Kasumi-1 (cell line): ENCODE data around the gene ATM.

Experiments used
- DNase-seq, 2 experiments: peaks; one replicate each; lab custom pipeline; 2025; lab: John Stamatoyannopoulos, UW

Gene ATM, protein sequence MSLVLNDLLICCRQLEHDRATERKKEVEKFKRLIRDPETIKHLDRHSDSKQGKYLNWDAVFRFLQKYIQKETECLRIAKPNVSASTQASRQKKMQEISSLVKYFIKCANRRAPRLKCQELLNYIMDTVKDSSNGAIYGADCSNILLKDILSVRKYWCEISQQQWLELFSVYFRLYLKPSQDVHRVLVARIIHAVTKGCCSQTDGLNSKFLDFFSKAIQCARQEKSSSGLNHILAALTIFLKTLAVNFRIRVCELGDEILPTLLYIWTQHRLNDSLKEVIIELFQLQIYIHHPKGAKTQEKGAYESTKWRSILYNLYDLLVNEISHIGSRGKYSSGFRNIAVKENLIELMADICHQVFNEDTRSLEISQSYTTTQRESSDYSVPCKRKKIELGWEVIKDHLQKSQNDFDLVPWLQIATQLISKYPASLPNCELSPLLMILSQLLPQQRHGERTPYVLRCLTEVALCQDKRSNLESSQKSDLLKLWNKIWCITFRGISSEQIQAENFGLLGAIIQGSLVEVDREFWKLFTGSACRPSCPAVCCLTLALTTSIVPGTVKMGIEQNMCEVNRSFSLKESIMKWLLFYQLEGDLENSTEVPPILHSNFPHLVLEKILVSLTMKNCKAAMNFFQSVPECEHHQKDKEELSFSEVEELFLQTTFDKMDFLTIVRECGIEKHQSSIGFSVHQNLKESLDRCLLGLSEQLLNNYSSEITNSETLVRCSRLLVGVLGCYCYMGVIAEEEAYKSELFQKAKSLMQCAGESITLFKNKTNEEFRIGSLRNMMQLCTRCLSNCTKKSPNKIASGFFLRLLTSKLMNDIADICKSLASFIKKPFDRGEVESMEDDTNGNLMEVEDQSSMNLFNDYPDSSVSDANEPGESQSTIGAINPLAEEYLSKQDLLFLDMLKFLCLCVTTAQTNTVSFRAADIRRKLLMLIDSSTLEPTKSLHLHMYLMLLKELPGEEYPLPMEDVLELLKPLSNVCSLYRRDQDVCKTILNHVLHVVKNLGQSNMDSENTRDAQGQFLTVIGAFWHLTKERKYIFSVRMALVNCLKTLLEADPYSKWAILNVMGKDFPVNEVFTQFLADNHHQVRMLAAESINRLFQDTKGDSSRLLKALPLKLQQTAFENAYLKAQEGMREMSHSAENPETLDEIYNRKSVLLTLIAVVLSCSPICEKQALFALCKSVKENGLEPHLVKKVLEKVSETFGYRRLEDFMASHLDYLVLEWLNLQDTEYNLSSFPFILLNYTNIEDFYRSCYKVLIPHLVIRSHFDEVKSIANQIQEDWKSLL (N-terminal part only)

DNA sequence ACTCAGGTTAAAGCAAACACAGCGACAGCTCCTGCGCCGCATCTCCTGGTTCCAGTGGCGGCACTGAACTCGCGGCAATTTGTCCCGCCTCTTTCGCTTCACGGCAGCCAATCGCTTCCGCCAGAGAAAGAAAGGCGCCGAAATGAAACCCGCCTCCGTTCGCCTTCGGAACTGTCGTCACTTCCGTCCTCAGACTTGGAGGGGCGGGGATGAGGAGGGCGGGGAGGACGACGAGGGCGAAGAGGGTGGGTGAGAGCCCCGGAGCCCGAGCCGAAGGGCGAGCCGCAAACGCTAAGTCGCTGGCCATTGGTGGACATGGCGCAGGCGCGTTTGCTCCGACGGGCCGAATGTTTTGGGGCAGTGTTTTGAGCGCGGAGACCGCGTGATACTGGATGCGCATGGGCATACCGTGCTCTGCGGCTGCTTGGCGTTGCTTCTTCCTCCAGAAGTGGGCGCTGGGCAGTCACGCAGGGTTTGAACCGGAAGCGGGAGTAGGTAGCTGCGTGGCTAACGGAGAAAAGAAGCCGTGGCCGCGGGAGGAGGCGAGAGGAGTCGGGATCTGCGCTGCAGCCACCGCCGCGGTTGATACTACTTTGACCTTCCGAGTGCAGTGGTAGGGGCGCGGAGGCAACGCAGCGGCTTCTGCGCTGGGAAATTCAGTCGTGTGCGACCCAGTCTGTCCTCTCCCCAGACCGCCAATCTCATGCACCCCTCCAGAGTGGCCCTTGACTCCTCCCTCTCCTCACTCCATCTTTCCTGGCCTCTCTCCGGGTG is at the start of gene ATM, which contains the start of gene NPAT:
Gene ATM, plus strand, starts transcription at position 494 of the 774 bp plus-strand sequence. CDS start 4,558 bp downstream, outside the sequence.
Gene NPAT, minus strand, starts transcription at position 65 of the 774 bp plus-strand sequence. CDS start 102 bp downstream, outside the sequence.
- peak; percentile 100 for DNase-seq

DNA sequence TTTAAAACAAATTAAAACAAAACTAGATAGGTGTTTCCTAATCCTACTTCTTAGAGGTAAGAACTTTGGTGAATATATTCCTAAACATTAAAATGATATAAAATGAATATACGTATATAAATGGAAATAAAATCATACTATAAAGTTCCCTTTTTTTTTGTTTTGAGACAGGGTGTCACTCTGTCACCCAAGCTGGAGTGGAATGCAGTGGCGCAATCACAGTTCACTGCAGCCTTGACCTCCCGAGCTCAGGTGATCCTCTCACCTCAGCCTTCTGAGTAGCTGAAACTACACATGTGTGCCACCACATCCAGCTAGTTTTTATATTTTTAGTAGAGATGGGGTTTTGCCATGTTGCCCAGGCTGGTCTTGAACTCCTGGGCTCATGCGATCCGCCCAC is 45.3 kb upstream of the ATM start:
- no peak for DNase-seq

DNA sequence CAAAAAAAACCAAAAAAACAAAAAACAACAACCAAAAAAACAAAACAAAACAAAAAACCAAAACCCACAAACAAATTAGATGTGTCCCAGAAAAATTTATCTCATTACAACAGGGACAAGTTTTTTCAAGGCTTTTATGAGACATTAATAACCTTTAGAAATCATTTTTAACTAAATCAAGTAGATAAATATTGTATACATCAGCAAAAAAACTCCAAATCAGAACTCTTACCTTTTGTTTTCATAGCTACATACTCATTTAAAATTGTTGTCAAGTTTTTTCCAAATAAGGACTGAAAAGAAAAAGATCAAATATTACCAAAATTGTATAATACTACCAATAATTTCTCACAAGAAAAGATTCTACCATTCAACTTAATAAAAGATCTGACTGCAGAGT is 29.1 kb upstream of the ATM start:
- DNase-seq = no peak

DNA sequence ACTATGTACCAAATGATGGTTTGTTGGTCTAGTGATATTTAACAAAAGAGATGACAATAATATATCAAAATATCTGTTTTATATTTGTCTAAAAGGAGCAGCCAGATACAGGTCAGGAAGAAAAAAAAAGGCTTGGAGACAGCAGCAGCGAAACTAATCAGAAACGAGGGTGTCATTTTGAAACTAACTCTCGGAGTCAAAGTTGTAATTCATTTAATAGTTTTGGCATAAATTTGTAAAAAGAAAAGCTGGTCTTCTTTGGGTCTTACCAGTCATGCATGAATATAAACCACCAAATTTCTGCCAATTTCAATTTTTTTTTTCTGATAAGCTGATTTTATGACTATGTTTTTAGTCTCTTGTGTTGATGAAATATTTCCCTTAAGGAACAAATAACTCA is 26.0 kb upstream of the ATM start:
- DNase-seq = no peak

DNA sequence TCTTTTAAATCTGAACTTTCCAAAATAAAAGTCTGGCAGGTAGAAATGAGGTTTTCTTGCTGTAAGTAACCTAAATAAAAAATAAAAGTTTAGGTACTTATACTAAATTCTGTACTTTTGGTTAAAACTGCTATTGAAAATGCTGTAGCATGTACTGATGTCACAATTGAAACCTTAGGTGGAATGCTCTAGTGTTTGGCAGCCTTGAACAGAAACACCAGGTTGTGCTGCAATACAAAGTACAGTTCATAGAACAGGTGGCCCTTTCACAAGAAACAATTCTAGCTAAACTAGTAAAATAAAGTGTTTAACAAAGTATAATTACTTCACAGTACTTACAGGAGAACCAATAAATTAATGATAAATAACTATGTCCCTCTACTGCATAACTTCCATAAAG is 25.5 kb upstream of the ATM start:
- no peak for DNase-seq

DNA sequence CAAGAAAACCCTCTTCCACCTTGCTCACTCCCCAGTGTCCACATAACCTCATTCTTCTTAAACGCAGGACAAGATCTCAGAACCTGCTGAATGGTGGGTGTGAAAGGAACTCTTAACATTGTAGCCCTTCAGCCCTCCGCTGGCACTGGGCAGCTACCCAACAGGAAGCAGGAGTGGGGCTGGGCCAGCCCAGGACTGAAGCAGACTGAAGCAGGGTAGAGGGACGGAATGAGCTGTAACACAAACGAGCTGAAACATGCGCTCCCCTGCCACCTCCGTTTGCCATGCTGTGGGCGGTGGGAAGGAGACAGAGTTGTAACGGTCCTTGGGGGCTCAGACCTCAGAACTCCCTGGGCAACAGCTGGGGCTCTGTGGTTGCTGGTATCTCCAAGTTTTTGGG is 24.0 kb upstream of the ATM start:
- DNase-seq = no peak

DNA sequence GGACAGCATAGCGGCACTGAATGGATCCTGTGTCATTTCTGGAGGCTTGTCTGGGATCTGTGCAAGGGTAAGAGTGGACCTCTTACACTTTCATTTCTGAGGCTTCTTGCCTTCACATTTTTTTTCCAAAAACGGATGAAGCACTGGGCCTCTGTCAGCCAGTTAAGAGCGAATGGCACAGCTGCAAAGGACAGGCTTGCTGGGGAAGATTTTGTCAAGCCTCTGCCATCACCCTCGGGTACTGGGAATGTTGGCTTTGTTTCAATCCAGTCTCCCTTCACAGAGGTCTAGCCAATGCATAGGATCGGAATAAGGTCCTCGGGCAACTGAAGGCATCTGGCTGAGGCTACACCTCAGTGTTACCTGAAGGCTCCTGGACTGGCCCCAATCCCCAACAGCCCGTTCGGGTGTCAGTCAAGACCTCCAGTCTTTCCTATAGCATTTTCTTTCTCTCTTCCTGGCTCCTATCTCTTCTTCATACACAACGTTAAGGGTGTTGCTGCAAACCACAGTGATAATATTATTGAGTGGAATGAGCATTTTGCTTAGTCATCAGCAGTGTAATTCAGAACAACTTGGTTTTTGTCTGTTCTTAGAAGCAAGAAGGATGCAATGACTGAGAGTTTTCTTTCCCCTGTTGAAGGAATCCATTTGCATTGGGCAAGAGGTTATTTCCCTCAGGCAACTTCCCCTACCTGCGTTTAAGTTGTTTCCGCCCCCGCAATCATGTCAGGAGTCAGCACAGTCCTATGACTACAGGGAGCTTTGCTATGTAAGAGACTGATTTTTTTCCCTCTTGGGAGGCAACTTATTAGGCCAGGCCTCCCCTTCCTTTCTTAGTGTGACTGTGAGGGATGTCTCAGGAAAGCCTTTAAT is 23.2 kb upstream of the ATM start:
- DNase-seq = no peak

DNA sequence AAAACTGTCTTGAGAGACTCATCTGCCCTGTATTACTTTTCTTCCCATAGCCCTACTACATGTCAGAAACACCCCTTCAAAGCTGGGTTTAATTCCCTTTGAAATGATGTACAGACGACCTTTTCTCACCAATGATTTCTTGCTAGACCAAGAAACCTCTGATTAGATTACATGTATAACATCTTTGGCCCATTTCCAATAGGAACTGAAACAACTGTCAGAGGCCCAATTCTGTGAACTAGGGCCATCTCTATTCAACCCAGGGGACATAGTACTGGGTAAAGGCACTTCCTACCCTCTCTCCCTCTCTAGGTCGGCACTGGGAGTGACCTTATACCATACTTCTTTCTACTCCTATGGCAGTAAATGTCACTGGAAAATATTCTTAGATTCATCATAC is 19.8 kb upstream of the ATM start:
- no peak for DNase-seq

DNA sequence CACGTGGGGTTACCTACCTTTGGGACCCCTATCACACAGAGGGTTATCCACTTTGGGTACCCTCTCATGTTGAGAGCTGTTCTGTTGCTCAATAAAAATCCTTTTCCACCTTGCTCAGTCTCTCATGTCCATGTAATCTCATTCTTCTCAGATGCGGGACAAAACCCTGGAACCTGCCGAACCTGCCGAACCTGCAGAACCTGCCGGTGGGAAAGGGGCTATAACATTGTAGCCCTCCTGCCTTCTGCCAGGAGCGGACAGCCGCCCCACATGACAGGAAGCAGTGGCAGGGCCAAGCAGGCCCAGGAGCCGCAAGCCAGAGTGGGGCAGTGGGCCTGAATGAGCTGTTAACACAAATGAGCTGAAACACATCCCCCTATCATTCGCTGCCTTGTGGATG is 18.5 kb upstream of the ATM start:
- DNase-seq = no peak

DNA sequence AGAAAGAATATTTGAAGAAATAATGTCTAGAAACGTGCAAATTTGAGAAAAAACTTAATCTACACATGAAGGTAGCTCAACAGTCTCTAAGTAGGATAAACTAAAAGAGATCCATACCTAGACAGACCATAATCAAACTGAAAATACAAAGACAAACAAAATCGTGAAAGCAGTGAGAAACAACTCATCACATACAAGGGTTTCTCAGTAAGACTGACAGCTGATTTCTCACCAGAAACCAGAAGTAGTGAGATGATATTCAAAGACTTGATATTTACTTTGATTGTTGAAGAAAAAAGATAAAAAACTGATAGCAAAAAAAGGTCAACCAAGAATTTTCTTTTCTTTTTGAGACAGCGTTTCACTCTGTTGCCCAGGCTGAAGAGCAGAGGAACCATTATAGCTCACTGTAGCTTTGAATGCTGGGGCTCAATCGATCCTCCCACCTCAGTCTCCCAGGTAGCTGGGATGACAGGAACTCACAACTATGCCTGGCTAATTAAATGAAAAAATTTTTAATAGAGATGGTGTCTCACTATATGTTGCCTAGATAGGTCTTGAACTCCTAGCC is 17.9 kb upstream of the ATM start:
- no peak for DNase-seq

DNA sequence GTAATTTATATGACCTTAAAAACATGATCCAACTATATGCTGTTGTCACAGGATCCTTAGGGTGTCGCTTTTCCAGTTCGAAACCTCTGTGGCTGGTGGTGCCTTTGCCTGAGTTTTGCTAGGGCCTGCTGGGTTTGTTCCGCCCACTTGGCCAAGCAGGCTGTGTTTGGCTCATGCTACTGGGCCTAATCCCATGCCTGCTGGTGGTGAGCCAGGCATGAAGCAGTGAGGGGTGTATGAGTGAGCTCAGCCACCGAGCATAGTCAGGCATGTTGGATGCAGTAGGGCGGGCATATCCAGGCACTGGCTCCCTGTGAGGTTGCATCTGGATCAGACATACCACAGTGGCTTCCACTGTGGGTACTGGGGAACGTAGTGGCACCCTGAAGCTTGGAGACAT is 16.7 kb upstream of the ATM start:
- no peak for DNase-seq

DNA sequence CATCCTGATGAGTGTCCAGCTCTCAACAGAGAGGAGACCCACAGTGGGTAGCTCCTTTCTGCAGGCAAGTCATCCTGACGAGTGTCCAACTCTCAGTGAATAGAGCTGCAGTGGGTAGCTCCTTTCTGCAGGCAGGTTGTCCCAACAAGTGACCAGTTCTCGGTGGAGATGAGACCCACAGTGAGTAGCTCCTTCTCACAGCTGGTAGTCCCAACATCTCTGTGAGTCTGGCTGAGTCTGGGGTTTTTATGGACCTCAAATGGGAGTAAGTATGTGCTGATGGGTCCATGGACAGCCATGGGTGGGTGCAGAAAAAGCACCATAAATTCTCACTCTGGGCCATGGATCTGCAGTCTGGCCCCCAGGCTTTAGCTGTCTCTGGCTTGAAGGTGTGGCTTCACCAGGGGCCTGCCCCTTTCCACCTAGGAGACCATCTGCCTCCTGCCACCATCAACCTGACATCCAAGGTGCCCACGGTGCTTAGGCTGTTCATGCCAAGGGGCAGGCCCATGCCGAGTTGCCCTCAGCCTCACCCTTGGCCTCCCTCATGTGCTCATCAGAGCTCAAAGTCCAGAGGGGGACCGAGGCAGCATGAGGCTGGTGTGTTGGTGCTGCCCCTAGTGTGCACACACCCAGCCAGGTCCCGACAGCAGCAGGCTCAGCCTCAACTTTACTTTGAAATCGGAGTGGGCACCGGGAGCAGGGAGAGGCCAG is 15.7 kb upstream of the ATM start:
- DNase-seq = no peak

DNA sequence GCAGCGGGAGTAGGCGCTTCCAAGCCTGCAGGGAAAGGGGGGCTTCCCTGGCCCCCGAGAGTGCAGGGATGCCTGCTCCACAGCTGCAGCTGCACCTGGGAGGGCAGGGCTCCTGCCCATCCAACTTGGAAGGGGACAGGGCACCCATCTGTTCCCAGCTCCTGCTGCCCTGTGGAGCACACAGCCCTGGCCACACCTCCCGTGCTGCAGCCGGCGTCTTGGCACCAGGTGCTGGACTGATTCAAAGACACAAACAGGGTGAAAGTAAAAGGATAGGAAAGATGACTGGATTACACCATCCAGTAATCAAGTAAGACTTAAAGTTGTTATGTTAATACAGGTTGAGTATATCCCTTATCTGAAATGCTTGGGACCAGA is 15.2 kb upstream of the ATM start:
- no peak for DNase-seq

DNA sequence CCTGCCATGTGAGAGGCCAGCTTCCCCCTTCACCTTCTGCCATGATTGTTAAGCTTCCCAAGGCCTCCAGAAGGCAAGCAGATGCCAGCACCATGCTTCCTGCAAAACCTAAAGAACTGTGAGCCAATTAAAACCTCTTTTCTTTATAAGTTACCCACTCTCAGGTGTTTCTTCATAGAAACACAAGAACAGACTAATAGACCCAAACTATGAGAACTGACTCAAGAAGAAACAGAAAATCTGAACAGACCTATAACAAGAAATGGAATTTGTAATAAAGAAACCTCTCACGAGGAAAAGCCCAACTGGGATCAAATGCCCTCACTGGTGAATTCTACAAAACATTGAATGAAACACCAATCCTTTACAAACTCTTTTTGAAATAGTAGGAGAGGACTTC is 12.4 kb upstream of the ATM start:
- DNase-seq = no peak

DNA sequence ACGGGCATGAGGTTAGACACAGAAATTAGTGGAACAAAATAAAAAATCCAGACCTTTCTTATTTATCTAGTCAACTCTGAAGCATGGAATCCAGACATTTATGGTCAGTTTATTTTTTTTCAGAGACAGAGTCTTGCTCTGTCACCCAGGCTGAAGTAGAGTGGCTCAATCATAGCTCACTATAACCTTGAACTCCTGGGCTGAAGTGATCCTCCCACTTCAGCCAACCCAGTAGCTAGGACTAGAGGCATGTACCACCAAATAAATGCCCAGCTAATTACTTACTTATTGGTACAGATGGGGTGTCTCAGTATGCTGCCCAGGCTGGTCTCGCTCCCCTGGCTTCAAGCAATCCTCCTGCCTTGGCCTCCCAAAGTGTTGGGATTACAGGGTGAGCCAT is 9.1 kb upstream of the ATM start:
- no peak for DNase-seq

DNA sequence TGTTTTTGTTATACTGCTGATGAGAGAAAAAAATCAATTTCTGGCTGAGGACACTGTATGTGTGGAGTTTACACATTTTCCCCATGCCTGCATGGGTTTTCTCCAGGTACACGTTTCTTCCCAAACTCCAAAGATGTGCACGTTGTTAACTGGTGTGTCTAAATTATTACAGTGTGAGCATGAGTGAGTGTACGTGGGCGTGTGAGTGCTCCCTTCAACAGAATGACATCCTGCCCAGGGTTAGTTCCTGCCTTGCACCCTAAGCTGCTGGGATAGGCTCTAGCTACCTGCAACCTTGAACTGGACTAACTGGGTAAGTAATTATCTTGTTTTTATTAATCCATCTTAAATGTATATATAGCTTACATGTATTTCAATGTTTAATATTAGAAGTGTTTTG is 5.9 kb upstream of the ATM start:
- DNase-seq = no peak

DNA sequence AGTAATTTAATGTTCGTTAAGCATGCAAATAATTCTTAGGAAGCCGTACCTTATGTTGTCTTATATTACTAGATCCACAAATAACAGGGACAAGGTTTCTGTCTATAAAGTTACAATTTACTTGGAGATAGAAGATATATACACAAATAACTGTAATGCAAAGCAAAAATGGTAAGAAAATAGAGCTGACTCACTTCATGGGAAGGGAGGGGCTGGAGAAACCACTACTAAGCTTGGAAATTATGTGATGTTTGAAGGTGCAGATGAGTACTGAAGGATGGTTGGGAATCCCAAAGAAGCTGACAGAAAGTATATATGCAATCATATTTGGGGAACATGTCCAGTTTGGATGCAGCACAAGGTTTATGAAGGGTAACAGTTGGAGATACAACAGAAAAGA is 4.4 kb upstream of the ATM start:
- DNase-seq = no peak

DNA sequence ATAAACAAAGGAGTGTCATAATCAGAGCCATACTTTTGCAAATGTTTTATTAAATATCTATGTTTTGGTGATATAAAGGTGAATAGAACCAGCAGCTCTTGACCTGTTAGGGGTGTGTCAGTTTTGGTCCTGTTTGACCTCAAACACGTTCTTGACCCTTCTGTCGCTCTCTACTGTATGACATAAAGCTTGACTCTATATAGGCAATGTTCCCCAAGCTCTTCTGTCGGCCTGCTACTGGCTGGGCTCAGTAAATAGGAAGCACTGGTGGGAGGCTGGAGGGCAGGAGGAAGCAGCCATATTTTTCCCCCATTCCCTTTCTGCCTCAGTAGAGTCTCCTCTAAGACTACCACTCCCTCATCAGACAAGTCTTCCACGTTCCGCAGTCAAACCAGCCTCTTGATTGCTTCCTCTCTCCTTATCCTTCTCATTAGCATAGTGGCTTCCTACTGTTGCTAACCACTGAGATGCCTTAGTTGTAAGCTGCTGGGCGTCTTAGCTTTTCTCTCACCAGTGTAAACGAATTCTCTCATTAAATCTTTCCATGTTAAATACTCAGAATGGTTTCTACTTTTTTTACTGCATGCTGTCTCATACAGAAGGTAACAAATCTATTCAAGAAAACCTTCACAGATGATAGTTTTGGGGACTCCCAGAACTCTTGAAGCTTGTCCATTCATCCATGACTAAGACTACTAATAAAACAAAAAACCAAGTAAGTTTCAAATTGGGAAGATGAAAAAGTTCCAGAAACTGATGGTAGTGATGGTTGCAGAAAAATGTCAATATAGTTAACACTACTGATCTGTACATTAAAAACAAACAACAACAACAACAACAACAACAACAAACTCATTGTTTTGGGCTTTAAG is 3.7 kb upstream of the ATM start:
- peak in 1 of 2 experiments; percentile 11 for DNase-seq
